Immature natural killer cell (primary cell): Measurements from ENCODE around the gene BAD. TPM values are rescaled to one million over a fixed set of nuclear protein-coding genes. Genes with fewer than 3 reads are reported as not detected.

Source experiments
- DNase-seq, 3 donors: peaks; one replicate each; pipeline ENCODE4 v3.0.0; 2022; ENCODE audit warnings: mixed read lengths in 1 of 3
- H3K27ac Mint-ChIP-seq, 6 donors: one replicate each; pipeline ENCODE4 v1.8.0; 2020; ENCODE audit warnings: mixed read lengths in 6 of 6, mild to moderate bottlenecking in 5 of 6, inconsistent platforms in 4 of 6, moderate library complexity in 3 of 6
- H3K27me3 Mint-ChIP-seq, 3 donors: one replicate each; pipeline ENCODE4 v1.8.0; 2020 to 2021; ENCODE audit warnings: low read depth in 3 of 3, mild to moderate bottlenecking in 3 of 3, mixed read lengths in 3 of 3, moderate library complexity in 3 of 3, inconsistent platforms in 1 of 3
- H3K36me3 Mint-ChIP-seq, 3 donors: one replicate each; pipeline ENCODE4 v1.8.0; 2020; ENCODE audit warnings: mixed read lengths in 3 of 3, inconsistent platforms in 2 of 3, mild to moderate bottlenecking in 2 of 3
- H3K4me1 Mint-ChIP-seq, 2 donors: one replicate each; pipeline ENCODE4 v1.8.0; 2020; ENCODE audit warnings: inconsistent platforms in 2 of 2, mild to moderate bottlenecking in 2 of 2, mixed read lengths in 2 of 2, moderate library complexity in 1 of 2
- H3K4me3 Mint-ChIP-seq, 5 donors: one replicate each; pipeline ENCODE4 v1.8.0; 2020; ENCODE audit warnings: mild to moderate bottlenecking in 5 of 5, mixed read lengths in 5 of 5, inconsistent platforms in 3 of 5, moderate library complexity in 3 of 5
- H3K9me3 Mint-ChIP-seq, 6 donors: one replicate each; pipeline ENCODE4 v1.8.0; 2020; ENCODE audit warnings: mild to moderate bottlenecking in 6 of 6, mixed read lengths in 6 of 6, inconsistent platforms in 4 of 6, moderate library complexity in 3 of 6
- polyA plus RNA-seq, 3 donors: library from polyadenylated mRNA; unstranded; fragments of 300-500 nt; fragmentation: Illumina TruSeq; gene quantifications; one replicate each; pipeline ENCODE4 v1.2.3, GENCODE V29; 2021

The BAD gene
- polyA plus RNA-seq, 3 donors from 2014 or later: 67.7 to 87.5 (median 77.3) TPM

GRCh38 chr11:64286801-64287159, 2.3 kb upstream of the BAD start:
- Mint-ChIP-seq H3K36me3 (peaks cover 0 to 5% (median 0%) of the 10 kb centered on the region in 3 donors), H3K4me3 (peak overlapping the region; percentile 74 to 84 (median 79)), H3K27ac (peak overlapping the region; percentile 73 to 91 (median 86)), H3K9me3 (no peaks in the 10 kb centered on the region), H3K27me3 (peaks cover 2 to 15% (median 13%) of the 10 kb centered on the region in 3 donors), H3K4me1 (peaks cover 13 to 16% of the 10 kb centered on the region in 2 donors)
- no peak for DNase-seq

- Mint-ChIP-seq H3K4me1 (peaks cover 13 to 17% of the 10 kb centered on the region in 2 donors), H3K27ac (peak overlapping the region; percentile 73 to 91 (median 86)), H3K27me3 (peaks cover 2 to 15% (median 13%) of the 10 kb centered on the region in 3 donors), H3K36me3 (peaks cover 0 to 10% (median 2%) of the 10 kb centered on the region in 3 donors), H3K9me3 (no peaks in the 10 kb centered on the region), H3K4me3 (peak overlapping the region; percentile 77 to 89 (median 79))
- DNase-seq: peak in 1 of 3 donors; percentile 17
Observed at GRCh38 chr11:64285885-64286800, 1.7 kb upstream of the BAD start.

GRCh38 chr11:64284962-64285884, 758 bp upstream of the BAD start, which contains the start of gene GPR137:
GPR137 (plus strand) TSS chr11:64285848; CDS start chr11:64286525, 677 bp downstream.
- peak; percentile 93 to 95 (median 94) for DNase-seq
- Mint-ChIP-seq H3K9me3 (no peaks in the 10 kb centered on the region), H3K4me3 (peak within 1 kb of the TSS; percentile 85 to 91 (median 90)), H3K36me3 (peaks cover 0 to 5% (median 3%) of the 10 kb centered on the region in 3 donors), H3K4me1 (peaks cover 8 to 12% of the 10 kb centered on the region in 2 donors), H3K27me3 (peaks cover 2 to 11% (median 7%) of the 10 kb centered on the region in 3 donors), H3K27ac (peak within 1 kb of the TSS; percentile 91 to 99 (median 97))

- DNase-seq: no peak
- Mint-ChIP-seq H3K36me3 (peaks cover 0 to 8% (median 5%) of the 10 kb centered on the region in 3 donors), H3K27me3 (peaks cover 2 to 9% (median 8%) of the 10 kb centered on the region in 3 donors), H3K27ac (peak overlapping the region in 5 of 6 donors; percentile 55 to 99 (median 89)), H3K4me1 (peaks cover 8 to 12% of the 10 kb centered on the region in 2 donors), H3K4me3 (peak overlapping the region; percentile 48 to 90 (median 53)), H3K9me3 (no peaks in the 10 kb centered on the region)
Observed at GRCh38 chr11:64283092-64283491, 1.4 kb downstream of the BAD start.

DNA sequence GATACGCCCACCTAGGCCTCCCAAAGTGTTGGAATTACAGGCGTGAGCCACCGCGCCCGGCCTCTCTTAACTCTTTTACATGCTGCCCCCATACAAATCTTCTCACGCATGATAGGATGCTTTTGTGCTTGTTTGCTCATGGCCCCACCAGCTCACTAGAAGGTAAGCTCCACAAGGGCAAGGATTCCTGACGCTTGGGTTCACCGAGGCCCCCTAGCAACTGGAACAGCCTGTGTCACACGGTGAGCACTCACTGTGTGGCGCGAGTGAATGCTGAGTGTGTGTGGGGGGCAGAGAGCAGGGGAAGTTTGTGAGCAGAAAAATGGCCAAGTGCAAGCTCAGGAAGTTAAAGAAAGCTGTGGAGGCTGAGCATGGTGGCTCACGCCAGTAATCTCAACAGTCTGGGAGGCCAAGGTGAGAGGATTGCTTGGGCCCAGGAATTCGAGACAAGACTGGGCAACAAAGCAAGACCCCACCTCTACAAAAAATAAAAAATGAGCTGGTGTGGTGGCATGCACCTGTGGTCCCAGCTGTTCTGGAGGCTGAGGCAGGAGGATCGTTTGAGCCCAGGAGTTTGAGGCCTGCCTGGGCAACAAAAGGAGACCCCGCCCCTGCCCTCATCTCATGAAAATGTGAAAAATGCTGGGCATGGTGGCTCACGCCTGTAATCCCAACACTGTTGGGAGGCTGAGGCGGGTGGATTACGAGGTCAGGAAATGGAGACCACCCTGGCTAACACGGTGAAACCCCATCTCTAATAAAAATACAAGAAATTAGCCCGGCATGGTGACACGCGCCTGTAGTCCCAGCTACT, 2.3 kb downstream of the BAD start:
- DNase-seq: no peak
- Mint-ChIP-seq H3K9me3 (no peaks in the 10 kb centered on the region), H3K27me3 (peaks cover 2 to 9% (median 8%) of the 10 kb centered on the region in 3 donors), H3K27ac (peak overlapping the region in 1 of 6 donors; percentile 58), H3K4me1 (peaks cover 8 to 12% of the 10 kb centered on the region in 2 donors), H3K4me3 (peak overlapping the region in 1 of 5 donors; percentile 51), H3K36me3 (peaks cover 0 to 8% (median 5%) of the 10 kb centered on the region in 3 donors)

- no peak for DNase-seq
- Mint-ChIP-seq H3K9me3 (no peaks in the 10 kb centered on the region), H3K36me3 (peaks cover 0 to 8% (median 5%) of the 10 kb centered on the region in 3 donors), H3K27ac (peak overlapping the region in 2 of 6 donors; percentile 19 to 55), H3K4me3 (no peak overlapping the region), H3K27me3 (peaks cover 0 to 2% (median 1%) of the 10 kb centered on the region in 3 donors), H3K4me1 (peaks cover 0 to 4% of the 10 kb centered on the region in 2 donors)
Observed at GRCh38 chr11:64278576-64279190, 5.8 kb downstream of the BAD start.

GRCh38 chr11:64276653-64277431, 7.6 kb downstream of the BAD start:
- H3K4me1 Mint-ChIP-seq: peaks cover 3 to 6% of the 10 kb centered on the region in 2 donors
- DNase-seq: no peak
- H3K9me3 Mint-ChIP-seq: no peaks in the 10 kb centered on the region
- H3K36me3 Mint-ChIP-seq: peaks cover 0 to 8% (median 5%) of the 10 kb centered on the region in 3 donors
- no peak overlapping the region for H3K27ac Mint-ChIP-seq
- H3K4me3 Mint-ChIP-seq: no peak overlapping the region
- peaks cover 1 to 2% (median 2%) of the 10 kb centered on the region in 3 donors for H3K27me3 Mint-ChIP-seq

- H3K27ac Mint-ChIP-seq: no peak overlapping the region
- no peak overlapping the region for H3K4me3 Mint-ChIP-seq
- H3K9me3 Mint-ChIP-seq: no peaks in the 10 kb centered on the region
- no peak for DNase-seq
- H3K36me3 Mint-ChIP-seq: peaks cover 0 to 5% (median 0%) of the 10 kb centered on the region in 3 donors
- peaks cover 7 to 9% of the 10 kb centered on the region in 2 donors for H3K4me1 Mint-ChIP-seq
- H3K27me3 Mint-ChIP-seq: peaks cover 7 to 10% (median 8%) of the 10 kb centered on the region in 3 donors
Observed at GRCh38 chr11:64275841-64276240, 8.6 kb downstream of the BAD start.

DNA sequence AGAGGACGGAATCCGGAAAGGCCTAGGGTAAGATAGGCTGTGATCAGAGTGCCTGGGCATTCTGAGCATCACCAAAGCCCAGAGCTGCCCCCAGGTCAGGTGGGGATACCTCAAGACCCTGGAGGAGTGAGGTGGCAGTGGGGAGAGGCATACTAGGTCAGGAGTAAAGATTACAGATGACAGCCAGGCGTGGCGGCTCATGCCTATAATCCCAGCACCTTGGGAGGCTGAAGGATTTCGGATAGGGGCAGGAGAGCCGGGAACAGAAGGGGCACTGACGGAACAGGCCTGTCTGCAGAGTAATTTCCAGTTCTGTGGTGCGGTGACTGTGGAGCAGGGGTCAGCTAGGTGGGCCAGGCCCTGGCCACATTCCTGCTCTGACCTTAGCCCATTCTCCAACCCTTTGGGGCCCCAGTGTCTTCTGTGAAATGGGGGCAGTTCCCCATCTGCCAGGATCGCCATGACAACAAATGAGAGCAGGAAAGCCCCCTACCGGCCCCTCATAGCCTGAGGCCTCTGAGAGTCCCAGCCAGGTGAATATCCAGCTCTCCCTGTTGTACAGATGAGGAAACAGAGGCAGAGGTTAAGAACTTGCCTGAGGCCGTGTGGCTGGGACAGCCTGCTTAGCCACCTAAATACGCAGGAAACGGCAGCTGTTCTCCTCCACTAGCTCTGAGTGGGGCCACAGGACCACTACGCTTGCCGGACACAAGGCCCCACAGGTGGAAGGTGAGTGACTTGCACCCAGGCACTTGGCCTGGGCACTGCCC, 9.2 kb downstream of the BAD start:
- Mint-ChIP-seq H3K27me3 (peaks cover 13 to 15% (median 15%) of the 10 kb centered on the region in 3 donors), H3K4me3 (no peak overlapping the region), H3K27ac (no peak overlapping the region), H3K4me1 (peaks cover 13% of the 10 kb centered on the region in 2 donors), H3K36me3 (peaks cover 0 to 5% (median 0%) of the 10 kb centered on the region in 3 donors), H3K9me3 (no peaks in the 10 kb centered on the region)
- no peak for DNase-seq

- Mint-ChIP-seq H3K4me3 (peak overlapping the region; percentile 91 to 99 (median 93)), H3K27ac (peak overlapping the region; percentile 91 to 100 (median 99)), H3K9me3 (no peaks in the 10 kb centered on the region), H3K4me1 (peaks cover 33 to 35% of the 10 kb centered on the region in 2 donors), H3K36me3 (no peaks in the 10 kb centered on the region), H3K27me3 (peaks cover 18 to 32% (median 22%) of the 10 kb centered on the region in 3 donors)
- peak; percentile 96 to 97 (median 97) for DNase-seq
Observed at GRCh38 chr11:64269540-64270220, 14.8 kb downstream of the BAD start.
